RWPE2 (cell line): ENCODE measurements around the gene ELOVL1.

Experiments used
- ATAC-seq: fragments of 200-7000 bp; cut with Tn5 transposase; 3 replicates; pipeline ENCODE4 v1.9.1; 2021; ENCODE audit warnings: low read depth
- DNase-seq: peaks from one replicate; pipeline ENCODE4 v3.0.0-alpha.2; 2020; ENCODE audit warnings: low spot score
- H3K27ac ChIP-seq: fragments of 450-650 bp; 2 replicates; pipeline ENCODE4 v1.5.1; 2017; ENCODE audit warnings: mild to moderate bottlenecking; ENCODE audit not compliant: poor library complexity, severe bottlenecking
- H3K27me3 ChIP-seq: fragments of 250-450 bp; sonication (Bioruptor Pico); 2 replicates; pipeline ENCODE4 v1.5.1; 2021; ENCODE audit warnings: mild to moderate bottlenecking, moderate library complexity; ENCODE audit not compliant: insufficient read depth, poor library complexity, severe bottlenecking
- H3K36me3 ChIP-seq: fragments of 250-450 bp; sonication (Bioruptor Pico); 2 replicates; pipeline ENCODE4 v1.5.1; 2020; ENCODE audit warnings: low read depth, mild to moderate bottlenecking, moderate library complexity
- H3K4me1 ChIP-seq: fragments of 250-450 bp; sonication (Bioruptor Pico); 2 replicates; pipeline ENCODE4 v1.5.1; 2021; ENCODE audit warnings: mild to moderate bottlenecking, moderate library complexity; ENCODE audit not compliant: insufficient read depth, poor library complexity, severe bottlenecking
- H3K4me3 ChIP-seq: fragments of 250-450 bp; sonication (Bioruptor Pico); 2 replicates; pipeline ENCODE4 v1.5.1; 2021; ENCODE audit warnings: mild to moderate bottlenecking, moderate library complexity; ENCODE audit not compliant: severe bottlenecking
- H3K9me3 ChIP-seq: fragments of 250-450 bp; sonication (Bioruptor Pico); 2 replicates; pipeline ENCODE4 v1.5.1; 2021; ENCODE audit warnings: mild to moderate bottlenecking, moderate library complexity; ENCODE audit not compliant: severe bottlenecking
- TF ChIP-seq, protein P1 (sequence below): fragments of 450-650 bp; IDR thresholded peaks from one replicate; pipeline ENCODE4 v1.5.1; 2017; ENCODE audit warnings: mild to moderate bottlenecking, moderate library complexity; ENCODE audit not compliant: poor library complexity, severe bottlenecking

ELOVL1 gene

DNA sequence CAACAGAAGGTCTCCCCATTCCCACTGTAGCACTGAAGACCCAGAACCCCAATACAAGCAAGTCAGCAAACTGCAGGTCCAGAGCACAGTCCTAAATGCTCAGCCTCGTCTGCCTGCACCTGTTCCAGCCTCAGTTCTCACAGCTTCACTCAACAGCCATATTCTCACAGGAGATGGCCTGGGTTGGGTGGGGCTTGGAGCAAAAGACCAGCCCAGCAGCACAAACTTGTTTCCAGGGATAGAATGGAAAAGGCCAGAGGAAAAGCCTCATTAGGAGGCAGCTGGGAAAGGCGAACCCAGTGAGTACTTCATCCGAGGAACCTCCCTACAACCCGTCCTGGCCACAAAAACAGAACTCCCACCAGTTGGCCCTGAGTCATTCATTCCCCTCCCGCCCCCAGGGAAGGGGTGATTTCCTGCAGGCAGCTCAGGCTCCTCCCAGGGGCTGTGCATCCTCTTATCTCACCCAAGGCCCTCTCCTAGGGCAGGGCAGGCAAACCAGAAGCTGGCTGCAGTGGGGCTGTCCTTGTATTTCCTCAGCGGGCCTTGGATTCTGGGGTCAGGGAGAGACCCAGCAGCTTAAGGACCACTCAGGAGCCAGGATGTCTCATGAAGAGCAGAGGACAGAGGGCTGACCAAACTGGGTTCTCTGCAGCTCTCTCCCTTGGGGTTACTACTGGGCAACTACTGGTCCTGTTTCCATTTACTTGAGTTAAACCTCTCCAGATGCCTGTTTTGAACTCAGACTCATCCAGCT, 37.6 kb downstream of the ELOVL1 start:
- Histone ChIP-seq H3K27me3 (no peaks in the 10 kb centered on the region), H3K27ac (no peak overlapping the region), H3K4me3 (no peak overlapping the region), H3K9me3 (peaks cover 7% of the 10 kb centered on the region), H3K4me1 (no peaks in the 10 kb centered on the region), H3K36me3 (no peaks in the 10 kb centered on the region)
- peak; percentile 83 for ATAC-seq
- TF ChIP-seq, protein P1, sequence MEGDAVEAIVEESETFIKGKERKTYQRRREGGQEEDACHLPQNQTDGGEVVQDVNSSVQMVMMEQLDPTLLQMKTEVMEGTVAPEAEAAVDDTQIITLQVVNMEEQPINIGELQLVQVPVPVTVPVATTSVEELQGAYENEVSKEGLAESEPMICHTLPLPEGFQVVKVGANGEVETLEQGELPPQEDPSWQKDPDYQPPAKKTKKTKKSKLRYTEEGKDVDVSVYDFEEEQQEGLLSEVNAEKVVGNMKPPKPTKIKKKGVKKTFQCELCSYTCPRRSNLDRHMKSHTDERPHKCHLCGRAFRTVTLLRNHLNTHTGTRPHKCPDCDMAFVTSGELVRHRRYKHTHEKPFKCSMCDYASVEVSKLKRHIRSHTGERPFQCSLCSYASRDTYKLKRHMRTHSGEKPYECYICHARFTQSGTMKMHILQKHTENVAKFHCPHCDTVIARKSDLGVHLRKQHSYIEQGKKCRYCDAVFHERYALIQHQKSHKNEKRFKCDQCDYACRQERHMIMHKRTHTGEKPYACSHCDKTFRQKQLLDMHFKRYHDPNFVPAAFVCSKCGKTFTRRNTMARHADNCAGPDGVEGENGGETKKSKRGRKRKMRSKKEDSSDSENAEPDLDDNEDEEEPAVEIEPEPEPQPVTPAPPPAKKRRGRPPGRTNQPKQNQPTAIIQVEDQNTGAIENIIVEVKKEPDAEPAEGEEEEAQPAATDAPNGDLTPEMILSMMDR = no peak
- no peak for DNase-seq

DNA sequence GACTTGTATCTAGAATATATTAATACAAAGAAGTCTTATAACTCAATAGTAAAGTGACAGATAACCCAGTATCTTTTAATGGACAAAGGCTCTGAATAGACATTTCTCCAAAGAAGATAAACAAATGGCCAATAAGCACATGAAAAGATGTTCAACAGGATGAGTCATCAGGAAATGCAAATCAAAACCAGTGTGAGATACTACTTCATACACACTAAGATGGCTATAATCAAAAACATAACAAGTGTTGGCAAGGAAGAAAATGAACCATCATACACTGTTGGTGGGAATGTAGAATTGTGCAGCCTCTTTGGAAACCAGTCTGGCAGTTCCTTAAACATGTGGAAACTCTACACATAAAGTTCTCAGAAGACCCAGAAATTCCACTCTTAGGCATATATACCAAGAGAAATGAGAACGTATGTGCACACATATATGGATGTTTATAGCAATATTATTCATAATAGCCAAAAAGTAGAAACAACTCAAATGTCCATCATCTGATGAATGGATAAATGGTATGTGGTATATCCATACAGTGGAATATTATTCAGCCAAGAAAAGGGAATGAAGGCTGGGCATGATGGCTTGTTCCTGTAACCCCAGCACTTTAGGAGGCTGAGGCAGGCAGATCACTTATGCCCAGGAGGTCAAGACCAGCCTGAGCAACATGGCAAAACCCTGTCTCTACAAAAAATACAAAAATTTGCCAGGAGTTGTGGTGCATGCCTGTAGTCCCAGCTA, 40.1 kb downstream of the ELOVL1 start:
- peaks cover 7% of the 10 kb centered on the region for H3K9me3 ChIP-seq
- no peak for DNase-seq
- no peak overlapping the region for H3K4me3 ChIP-seq
- H3K27ac ChIP-seq = no peak overlapping the region
- H3K27me3 ChIP-seq = no peaks in the 10 kb centered on the region
- no peaks in the 10 kb centered on the region for H3K36me3 ChIP-seq
- H3K4me1 ChIP-seq = no peaks in the 10 kb centered on the region
- TF ChIP-seq, protein P1 = no peak
- no peak for ATAC-seq

DNA sequence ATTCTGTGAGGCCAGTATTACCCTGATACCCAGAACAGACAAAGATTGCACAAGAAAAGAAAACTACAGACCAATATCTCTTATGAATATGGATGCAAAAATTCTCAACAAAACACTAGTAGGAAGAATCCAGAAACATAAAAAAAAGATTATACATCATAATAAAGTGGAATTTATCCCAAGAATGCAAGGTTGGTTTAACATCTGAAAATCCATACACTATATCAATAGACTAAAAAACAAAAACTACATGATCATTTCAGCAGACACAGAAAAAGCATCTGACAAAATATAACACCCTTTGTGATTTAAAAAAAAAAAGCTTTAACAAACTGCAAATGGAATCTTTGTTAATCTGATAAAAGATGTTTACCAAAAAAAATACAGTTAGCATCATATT, 42.4 kb downstream of the ELOVL1 start:
- TF ChIP-seq, protein P1 = no peak
- DNase-seq (no peak), ATAC-seq (no peak)
- Histone ChIP-seq H3K36me3 (no peaks in the 10 kb centered on the region), H3K9me3 (peaks cover 7% of the 10 kb centered on the region), H3K4me1 (no peaks in the 10 kb centered on the region), H3K4me3 (no peak overlapping the region), H3K27ac (no peak overlapping the region), H3K27me3 (no peaks in the 10 kb centered on the region)

DNA sequence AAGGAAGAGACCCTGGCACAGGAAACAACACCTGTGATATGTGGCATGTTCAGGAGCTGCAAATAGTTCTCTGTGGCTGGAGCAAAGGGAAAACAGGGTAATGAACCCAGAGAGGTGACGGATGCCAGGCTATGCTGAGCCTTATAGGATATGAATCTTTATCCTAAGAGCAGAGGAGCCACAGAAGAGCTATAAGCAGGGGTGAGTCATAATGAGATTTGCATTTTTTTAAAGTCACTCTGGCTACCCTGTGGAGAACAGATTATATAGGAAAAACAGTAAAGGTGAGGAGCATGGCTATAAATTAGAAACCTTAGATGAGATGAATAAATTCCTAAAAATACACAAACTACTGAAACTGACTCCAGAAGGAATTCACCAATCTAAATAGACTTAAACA, 43.0 kb downstream of the ELOVL1 start:
- peaks cover 7% of the 10 kb centered on the region for H3K9me3 ChIP-seq
- TF ChIP-seq, protein P1 = no peak
- H3K27ac ChIP-seq = no peak overlapping the region
- ATAC-seq = no peak
- no peaks in the 10 kb centered on the region for H3K4me1 ChIP-seq
- no peaks in the 10 kb centered on the region for H3K27me3 ChIP-seq
- no peak overlapping the region for H3K4me3 ChIP-seq
- no peaks in the 10 kb centered on the region for H3K36me3 ChIP-seq
- DNase-seq = no peak

DNA sequence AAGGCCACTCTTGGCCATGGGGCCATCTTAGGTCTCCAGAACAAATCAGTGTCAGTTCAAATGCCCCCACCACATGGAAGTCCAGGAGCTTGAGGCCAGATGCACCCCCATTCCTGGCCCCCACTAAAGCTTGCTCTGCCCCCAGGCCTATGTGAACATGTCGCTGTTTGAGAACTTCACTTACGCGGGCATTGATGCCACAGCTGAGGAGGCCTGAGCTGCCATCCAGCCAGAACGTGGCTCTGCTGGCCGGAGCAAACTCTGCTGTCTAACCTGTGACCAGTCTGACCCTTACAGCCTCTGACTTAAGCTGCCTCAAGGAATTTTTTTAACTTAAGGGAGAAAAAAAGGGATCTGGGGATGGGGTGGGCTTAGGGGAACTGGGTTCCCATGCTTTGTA, 45.3 kb downstream of the ELOVL1 start:
- no peaks in the 10 kb centered on the region for H3K4me1 ChIP-seq
- ATAC-seq = no peak
- no peak overlapping the region for H3K4me3 ChIP-seq
- H3K27ac ChIP-seq = no peak overlapping the region
- no peak for DNase-seq
- peaks cover 7% of the 10 kb centered on the region for H3K9me3 ChIP-seq
- no peaks in the 10 kb centered on the region for H3K36me3 ChIP-seq
- no peaks in the 10 kb centered on the region for H3K27me3 ChIP-seq
- TF ChIP-seq, protein P1 = no peak
